ENCODE measurements around the gene SYNJ2BP.

DNA sequence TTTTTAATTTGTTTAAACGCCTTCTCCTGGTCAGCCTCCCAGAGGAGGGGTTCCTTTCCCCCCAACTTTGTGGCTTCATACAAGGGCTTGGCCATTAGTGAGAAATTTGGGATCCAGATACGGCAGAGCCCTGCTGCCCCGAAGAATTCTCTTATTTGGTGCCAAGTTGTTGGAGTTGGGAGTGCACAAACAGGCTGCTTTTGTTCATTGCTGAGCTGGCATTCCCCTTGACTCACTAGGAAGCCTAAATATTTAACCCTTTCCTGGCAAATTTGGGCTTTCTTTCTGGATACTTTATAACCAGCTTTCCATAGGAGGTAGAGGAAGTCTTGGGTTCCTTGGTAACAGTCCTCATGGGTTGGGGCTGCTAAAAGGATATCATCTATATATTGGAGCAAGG, 24.8 kb upstream of the SYNJ2BP start:
- TF ChIP-seq TCF7L2 (IDR thresholded peaks at IDR 0.05; ENCODE audit: low read depth, low read length) (no peak), CTCF (IDR thresholded peaks at IDR 0.05) (no peak), SIN3A (IDR thresholded peaks at IDR 0.05; ENCODE audit: borderline replicate concordance, insufficient read depth, low read depth, low read length) (no peak)
- TF ChIP-seq, protein P1, sequence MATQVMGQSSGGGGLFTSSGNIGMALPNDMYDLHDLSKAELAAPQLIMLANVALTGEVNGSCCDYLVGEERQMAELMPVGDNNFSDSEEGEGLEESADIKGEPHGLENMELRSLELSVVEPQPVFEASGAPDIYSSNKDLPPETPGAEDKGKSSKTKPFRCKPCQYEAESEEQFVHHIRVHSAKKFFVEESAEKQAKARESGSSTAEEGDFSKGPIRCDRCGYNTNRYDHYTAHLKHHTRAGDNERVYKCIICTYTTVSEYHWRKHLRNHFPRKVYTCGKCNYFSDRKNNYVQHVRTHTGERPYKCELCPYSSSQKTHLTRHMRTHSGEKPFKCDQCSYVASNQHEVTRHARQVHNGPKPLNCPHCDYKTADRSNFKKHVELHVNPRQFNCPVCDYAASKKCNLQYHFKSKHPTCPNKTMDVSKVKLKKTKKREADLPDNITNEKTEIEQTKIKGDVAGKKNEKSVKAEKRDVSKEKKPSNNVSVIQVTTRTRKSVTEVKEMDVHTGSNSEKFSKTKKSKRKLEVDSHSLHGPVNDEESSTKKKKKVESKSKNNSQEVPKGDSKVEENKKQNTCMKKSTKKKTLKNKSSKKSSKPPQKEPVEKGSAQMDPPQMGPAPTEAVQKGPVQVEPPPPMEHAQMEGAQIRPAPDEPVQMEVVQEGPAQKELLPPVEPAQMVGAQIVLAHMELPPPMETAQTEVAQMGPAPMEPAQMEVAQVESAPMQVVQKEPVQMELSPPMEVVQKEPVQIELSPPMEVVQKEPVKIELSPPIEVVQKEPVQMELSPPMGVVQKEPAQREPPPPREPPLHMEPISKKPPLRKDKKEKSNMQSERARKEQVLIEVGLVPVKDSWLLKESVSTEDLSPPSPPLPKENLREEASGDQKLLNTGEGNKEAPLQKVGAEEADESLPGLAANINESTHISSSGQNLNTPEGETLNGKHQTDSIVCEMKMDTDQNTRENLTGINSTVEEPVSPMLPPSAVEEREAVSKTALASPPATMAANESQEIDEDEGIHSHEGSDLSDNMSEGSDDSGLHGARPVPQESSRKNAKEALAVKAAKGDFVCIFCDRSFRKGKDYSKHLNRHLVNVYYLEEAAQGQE (IDR thresholded peaks at IDR 0.05; ENCODE audit: insufficient read depth in 1 of 2, low read depth in 2 of 2, low read length in 1 of 2): no peak

All from Panc1 (cell line).